Activated CD8-positive, alpha-beta memory T cell treated with anti-CD3 and anti-CD28 coated beads, Interleukin-2, amount 50 U/mL, for 48 hours (primary cell): Measurements from ENCODE around the gene RUNX1.

ENCODE experiments used
- DNase-seq: peaks from one replicate; pipeline ENCODE4 v3.0.0-alpha.2; 2020

RUNX1 gene

GRCh38 chr21:35058058-35058457 is 9.0 kb upstream of the RUNX1 start:
- DNase-seq: no peak

DNA sequence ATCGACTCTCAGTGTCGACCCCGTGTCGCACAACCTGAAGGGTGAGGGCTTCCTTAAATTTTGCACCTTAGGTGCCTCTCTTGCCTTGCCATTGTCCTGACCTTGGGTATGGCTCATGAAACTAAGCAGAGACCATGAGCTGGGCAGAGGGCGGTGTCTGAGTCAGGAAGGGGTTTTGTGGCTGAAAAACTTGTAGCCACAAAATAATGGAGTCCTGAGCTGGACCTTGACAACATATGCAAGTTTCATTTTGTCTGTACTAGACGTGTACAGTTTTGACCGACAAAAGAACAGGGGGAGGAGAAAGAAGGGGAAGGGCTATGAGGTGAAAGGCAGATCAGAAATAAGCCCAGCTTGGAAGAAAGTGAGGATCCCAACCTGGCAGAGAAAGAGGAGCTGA is 8.3 kb upstream of the RUNX1 start:
- no peak for DNase-seq

DNA sequence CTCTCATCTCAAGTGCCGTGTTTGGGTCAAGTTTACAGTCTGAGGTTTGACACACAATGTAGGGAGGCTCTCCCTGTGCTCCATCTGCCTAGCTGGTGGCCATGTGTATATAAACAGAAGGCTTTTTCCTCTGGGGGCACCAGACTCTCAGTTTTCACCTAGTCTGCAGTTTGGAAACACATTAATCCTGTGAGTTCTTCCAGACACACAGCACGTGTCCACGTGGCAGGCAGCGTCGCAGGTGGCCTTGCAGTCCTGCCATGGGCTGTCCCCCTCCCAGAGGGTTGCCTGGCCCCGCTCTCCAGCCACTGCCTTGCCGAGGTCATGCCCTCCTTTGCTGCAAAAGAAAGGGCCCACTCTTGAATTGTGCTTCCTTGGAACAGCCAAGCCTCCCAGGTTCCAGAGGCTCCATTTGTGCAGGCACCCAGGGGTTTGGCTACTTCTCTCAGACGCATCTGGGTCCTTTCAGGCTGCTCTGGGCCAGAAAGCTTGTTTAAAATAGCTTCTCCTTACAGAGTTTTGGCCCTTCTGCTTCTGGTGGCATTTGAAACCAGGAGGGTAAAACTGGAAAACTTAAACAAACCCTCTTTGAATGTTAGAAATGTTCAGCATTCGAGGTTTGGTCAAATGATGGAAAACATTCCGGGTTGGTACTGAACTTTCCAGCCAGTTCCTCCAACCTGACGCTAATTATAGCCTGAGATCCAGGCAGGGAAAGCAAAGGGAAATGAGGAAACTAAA is 4.4 kb upstream of the RUNX1 start:
- no peak for DNase-seq

DNA sequence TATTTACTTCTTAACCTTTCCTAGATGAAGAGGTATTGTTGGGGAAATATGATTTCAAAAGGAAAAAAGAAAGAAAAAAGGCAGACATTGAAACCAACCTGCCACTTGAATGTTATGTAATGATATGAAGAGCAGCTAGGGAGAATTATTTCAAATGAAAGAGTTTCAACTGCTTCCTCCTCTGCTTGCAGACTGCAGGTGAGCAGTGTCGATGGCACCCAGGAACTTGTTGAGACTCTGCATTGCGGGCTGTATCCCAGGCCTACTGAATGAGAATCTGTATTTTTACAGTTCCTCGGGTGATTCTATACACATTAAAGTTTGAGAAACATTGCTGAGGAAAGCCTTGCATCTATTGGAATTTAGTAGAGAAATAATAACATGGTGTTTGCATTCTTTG is 3.7 kb upstream of the RUNX1 start:
- no peak for DNase-seq

GRCh38 chr21:35051287-35051818 is 2.3 kb upstream of the RUNX1 start:
- peak; percentile 86 for DNase-seq

DNA sequence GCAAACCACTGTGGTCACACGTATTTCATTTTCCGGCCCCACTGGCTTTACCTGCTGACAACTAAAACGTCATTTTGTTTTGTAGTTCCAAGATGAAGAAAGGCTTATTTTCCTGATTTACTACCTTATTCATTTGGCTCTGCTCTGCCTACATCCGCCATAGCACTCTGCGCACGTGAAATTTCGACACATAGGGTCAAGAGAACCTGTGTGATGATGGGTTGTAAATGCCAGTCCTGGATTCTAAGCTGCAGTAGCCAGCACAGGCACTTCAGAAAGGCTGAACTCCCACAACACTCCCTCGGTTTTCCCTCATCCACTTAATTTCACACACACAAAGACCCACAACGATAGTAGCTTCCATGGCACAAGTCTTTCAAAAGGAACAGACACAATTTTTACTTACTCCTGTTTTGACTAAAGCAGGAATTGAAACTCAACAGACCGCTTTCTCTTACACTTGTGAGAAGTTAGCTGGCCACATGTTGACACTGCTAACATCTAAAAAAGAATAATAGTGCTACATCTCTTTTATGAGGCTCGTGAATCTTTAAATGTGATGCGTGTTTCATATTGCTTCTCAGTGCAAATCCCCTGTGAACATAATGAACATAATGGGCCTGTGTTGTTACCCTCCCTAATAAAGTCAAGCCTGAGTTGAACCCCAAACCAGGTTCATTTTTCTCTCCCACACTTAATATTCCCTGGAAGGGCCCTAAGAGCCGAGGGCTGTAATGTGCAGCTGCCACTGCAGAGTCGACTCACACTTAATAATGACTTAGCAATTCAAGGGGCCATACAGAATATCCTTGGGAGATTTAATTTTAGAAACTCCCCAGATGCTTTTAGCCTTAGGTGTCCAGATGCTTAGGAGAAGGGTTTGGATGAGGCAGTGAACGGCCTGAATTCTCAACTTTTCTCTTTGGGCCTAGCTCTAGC is 1.5 kb upstream of the RUNX1 start:
- DNase-seq: peak; percentile 59

DNA sequence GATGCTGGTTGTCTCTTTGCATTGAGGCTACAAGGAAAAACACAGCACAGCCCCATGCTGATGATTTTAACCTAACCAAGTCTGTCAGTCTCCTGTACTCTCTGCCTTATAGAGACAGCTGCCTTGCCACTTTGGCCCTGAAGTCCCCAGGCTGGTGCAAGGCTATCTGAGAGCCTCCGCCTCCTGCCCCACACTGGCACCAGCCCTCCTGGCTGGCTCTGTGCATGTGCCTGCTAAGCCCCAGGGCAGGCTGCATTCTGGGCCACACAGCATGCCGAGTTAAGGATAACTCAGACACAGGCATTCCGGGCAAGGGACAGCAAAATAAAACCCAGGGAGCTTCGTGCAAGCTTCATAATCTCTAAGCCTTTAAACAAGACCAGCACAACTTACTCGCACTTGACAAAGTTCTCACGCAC is 910 bp downstream of the RUNX1 start:
- peak; percentile 71 for DNase-seq

DNA sequence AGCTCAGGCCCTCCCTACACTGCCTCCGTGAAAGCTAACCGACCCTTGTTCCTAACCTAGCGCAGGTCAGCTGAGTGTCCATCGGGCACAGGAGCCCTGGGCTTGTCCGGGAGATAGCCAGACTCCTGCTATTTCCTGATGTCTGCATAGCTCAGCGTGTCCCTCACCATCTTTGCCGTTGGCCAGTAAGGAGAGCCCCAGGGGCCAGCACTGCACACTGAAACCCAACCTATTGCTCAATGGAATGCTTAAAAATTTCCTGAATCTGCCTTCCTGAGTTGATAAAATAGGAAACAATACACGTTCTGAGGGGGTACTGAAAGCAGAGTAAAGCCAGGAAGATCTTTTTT is 2.2 kb downstream of the RUNX1 start:
- no peak for DNase-seq

DNA sequence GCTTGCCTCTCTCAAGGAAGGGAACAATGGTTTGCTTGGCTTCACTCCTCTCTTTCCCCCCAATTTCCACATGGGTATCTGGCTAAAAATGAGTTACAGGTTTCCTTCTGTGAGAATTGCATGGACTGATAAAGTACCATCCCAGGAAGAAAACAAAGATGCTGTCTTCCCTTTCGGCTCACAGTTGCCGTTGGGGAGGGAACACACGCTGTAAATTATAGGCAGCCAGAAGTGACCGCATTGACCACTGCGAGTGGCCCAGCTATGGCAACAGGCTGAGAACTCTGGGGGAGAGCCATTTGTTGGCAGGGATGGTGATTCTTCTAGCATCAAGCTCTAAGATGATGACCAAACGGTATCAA is 2.9 kb downstream of the RUNX1 start:
- peak; percentile 64 for DNase-seq

DNA sequence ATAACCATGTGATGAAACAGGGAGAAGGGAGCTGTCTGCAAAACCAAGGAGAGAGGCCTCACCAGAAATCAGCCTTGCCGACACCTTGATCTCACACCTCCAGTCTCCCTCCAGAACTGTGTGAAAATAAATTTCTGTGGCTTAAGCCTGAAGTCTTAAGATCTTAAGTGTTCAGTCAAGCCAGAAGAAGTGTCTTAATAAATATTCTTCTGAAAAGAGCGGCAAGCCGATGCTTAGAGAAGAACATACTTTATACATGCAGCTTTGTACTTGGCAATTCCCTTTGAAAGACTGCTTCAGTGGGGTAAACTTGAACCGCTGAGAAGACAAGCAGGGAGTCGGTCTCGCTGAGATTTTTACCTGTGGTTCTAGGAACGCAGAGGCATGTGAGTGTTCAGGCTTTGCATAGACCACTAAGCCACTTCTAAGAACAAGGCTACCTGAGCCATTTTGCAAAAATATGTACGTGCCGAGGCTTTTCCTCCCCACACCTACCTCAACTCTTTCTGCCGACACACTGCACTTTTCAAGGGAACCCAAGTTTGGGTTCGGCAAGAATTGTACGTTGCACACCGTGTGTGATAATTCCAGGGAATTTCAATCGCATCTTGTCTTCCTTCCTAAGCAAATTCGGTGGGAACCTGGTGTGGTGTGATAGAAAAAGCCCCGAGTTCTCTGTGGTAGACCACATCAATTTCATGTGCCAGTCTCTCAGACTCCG is 3.4 kb downstream of the RUNX1 start:
- DNase-seq: peak; percentile 67

- DNase-seq: peak; percentile 65
These were observed 4.1 kb downstream of the RUNX1 start for GRCh38 chr21:35044770-35045541.

GRCh38 chr21:35044128-35044527 is 5.0 kb downstream of the RUNX1 start:
- DNase-seq: no peak

GRCh38 chr21:35043549-35043948 is 5.6 kb downstream of the RUNX1 start:
- no peak for DNase-seq

GRCh38 chr21:35042836-35043235 is 6.3 kb downstream of the RUNX1 start:
- DNase-seq: no peak

DNA sequence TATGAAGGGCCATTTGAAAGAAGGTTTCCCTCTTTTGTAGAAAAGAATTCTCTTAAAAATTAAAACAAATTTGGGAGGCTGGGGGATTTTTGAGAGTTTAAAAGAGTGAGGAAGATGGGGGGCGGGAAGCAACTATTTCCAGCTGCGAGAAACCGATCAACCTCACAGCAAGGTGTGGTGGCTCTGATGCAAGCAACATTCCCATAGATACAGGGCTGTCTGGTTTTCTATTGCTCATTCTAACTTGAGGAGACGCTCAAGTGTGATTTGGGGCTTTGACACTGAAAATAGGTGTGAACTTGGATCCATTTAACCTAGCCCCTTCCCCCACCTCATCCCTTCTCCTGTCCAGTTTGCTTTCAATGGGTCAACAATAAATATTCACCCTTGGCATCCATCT is 7.2 kb downstream of the RUNX1 start:
- no peak for DNase-seq

GRCh38 chr21:35041122-35041521 is 8.0 kb downstream of the RUNX1 start:
- no peak for DNase-seq

GRCh38 chr21:35039595-35040289 is 9.4 kb downstream of the RUNX1 start:
- no peak for DNase-seq

GRCh38 chr21:35038772-35039319 is 10.3 kb downstream of the RUNX1 start:
- no peak for DNase-seq

DNA sequence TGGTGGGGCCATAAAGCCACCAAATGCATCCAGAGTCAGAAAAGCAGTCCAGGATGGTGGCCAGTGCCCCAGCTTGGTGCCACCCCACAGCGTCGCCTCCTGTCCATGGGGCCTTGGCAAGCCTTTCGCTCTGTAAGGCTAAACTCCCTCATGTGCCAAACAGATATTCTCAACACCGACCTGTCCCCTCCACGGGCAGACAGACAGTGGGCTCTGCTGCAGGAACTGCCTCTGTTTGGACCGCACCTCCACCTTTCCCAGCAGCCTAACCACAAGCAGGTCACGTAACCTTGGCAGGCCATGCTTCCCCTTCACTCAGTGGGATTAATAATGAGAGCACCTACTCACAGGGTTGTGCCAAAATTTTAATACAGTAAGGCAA is 11.7 kb downstream of the RUNX1 start:
- DNase-seq: no peak

DNA sequence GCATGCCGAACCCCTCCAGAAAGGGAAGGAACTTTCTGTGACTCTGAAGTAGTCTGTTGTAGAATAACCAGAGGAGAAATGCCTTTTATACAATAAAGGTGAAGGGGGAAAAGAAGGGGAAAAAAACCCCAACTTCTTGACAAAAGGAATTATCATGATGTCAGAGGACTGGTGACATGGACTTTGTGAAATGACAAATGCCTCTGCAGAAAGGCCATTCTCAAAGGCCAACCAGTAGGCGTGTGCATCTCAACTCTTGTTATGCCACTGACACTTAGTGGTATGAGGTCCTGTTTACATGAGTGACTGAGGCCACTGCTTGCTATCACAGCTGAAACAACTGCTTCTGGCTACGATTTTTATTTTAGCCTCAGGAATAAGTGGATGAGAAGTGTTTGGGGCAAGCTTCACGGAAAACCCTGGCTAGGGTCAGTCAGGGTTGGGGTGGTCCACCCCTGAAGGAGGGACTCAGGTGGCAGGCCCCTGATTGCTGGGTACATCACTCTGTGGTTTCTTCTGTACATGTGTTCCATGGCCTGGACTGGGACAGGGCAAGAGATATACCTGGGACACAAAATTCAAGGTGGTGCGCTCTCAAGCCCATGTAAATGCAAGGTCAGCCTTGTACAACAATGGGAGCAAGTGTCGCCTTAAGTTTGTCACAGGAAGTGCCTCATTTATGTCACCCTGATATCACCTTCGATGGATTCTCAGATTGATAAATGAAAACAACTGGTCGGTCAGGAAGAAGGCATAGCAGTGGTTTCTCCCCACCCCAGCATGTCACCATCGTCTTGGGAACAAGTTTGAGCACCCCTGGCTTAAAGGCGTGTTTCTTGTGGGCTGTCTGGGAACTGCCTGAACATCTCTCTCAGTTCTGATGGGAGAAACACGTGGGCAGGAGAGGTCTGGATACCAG is 12.4 kb downstream of the RUNX1 start:
- no peak for DNase-seq

DNA sequence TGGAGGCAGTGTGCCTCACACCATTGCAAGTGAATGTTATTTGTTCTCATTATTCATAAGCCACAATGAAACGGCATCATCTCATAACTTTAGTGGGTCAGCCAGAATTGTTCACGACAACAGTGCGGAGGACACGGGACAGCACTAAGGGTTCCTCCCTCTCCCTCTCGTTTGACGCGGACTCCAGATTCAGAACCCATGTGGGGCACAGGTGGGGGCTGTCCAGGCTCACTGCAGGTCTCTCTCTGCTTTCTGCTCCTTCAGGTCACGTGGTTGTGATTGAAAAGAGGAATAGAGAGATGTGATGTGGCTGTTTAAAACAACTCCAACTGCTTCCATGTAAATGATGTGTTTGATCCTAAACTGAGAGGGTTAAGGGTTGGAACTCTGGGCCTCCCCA is 13.5 kb downstream of the RUNX1 start:
- no peak for DNase-seq
